HL-60 (cell line): ENCODE measurements around the gene PRKAG1.
"Not testable (repeated sequence)": the region's sequence is repeated elsewhere in the genome, so short reads cannot be mapped to it uniquely, and the experiment has no call there.

Experiments used
- POLR2AphosphoS5 ChIP-seq: IDR thresholded peaks from 2 replicates; pipeline ENCODE4 v1.6.1; 2012; ENCODE audit warnings: low read depth
- SPI1 ChIP-seq: IDR thresholded peaks from 2 replicates; pipeline ENCODE4 v1.6.1; 2012; ENCODE audit warnings: low read depth, mild to moderate bottlenecking, borderline replicate concordance
- TF ChIP-seq, protein P1 (sequence below): IDR thresholded peaks from one replicate; pipeline ENCODE4 v1.5.1; 2011; ENCODE audit warnings: low read length, control low read depth, inconsistent platforms; ENCODE audit not compliant: insufficient read depth
- TF ChIP-seq, protein P2 (sequence below): IDR thresholded peaks from 2 replicates; pipeline ENCODE4 v1.6.1; 2012; ENCODE audit warnings: low read depth; ENCODE audit not compliant: insufficient replicate concordance

DNA sequence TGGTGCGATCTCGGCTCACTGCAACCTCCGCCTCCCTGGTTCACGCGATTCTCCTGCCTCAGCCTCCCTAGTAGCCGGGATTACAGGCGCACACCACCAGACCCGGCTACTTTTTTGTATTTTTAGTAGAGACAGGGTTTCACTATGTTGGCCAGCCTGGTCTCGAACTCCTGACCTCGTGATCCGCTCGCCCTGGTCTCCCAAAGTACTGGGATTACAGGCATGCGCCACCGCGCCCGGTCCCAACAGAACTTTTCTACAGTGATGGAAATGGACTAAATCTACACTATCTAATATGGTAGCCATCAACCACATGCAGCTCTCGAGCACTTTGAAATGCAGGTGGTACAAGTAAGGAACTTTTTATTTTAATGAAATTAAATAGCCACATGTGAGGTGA lies 43.3 kb upstream of the PRKAG1 start:
- TF ChIP-seq, protein P1, sequence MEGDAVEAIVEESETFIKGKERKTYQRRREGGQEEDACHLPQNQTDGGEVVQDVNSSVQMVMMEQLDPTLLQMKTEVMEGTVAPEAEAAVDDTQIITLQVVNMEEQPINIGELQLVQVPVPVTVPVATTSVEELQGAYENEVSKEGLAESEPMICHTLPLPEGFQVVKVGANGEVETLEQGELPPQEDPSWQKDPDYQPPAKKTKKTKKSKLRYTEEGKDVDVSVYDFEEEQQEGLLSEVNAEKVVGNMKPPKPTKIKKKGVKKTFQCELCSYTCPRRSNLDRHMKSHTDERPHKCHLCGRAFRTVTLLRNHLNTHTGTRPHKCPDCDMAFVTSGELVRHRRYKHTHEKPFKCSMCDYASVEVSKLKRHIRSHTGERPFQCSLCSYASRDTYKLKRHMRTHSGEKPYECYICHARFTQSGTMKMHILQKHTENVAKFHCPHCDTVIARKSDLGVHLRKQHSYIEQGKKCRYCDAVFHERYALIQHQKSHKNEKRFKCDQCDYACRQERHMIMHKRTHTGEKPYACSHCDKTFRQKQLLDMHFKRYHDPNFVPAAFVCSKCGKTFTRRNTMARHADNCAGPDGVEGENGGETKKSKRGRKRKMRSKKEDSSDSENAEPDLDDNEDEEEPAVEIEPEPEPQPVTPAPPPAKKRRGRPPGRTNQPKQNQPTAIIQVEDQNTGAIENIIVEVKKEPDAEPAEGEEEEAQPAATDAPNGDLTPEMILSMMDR, result not testable (repeated sequence)
- not testable (repeated sequence) for TF ChIP-seq SPI1, POLR2AphosphoS5
- TF ChIP-seq, protein P2, sequence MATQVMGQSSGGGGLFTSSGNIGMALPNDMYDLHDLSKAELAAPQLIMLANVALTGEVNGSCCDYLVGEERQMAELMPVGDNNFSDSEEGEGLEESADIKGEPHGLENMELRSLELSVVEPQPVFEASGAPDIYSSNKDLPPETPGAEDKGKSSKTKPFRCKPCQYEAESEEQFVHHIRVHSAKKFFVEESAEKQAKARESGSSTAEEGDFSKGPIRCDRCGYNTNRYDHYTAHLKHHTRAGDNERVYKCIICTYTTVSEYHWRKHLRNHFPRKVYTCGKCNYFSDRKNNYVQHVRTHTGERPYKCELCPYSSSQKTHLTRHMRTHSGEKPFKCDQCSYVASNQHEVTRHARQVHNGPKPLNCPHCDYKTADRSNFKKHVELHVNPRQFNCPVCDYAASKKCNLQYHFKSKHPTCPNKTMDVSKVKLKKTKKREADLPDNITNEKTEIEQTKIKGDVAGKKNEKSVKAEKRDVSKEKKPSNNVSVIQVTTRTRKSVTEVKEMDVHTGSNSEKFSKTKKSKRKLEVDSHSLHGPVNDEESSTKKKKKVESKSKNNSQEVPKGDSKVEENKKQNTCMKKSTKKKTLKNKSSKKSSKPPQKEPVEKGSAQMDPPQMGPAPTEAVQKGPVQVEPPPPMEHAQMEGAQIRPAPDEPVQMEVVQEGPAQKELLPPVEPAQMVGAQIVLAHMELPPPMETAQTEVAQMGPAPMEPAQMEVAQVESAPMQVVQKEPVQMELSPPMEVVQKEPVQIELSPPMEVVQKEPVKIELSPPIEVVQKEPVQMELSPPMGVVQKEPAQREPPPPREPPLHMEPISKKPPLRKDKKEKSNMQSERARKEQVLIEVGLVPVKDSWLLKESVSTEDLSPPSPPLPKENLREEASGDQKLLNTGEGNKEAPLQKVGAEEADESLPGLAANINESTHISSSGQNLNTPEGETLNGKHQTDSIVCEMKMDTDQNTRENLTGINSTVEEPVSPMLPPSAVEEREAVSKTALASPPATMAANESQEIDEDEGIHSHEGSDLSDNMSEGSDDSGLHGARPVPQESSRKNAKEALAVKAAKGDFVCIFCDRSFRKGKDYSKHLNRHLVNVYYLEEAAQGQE, result not testable (repeated sequence)
